Suprapubic skin (tissue), 4 donors: ENCODE results near the gene SEPTIN3. TPM values are rescaled to one million over a fixed set of nuclear protein-coding genes. Genes with fewer than 3 reads are reported as not detected.

Source experiments
- DNase-seq, 2 donors: peaks; one replicate each; pipeline ENCODE4 v3.0.0-alpha.2; 2019; ENCODE audit warnings: low spot score in 2 of 2
- H3K27ac ChIP-seq: fragments of 200-600 bp; sonication (generic); one replicate; pipeline ENCODE4 v1.5.1; 2019
- H3K27me3 ChIP-seq: fragments of 200-600 bp; sonication (generic); one replicate; pipeline ENCODE4 v1.5.1; 2019
- H3K36me3 ChIP-seq: fragments of 200-600 bp; sonication (generic); one replicate; pipeline ENCODE4 v1.5.1; 2019
- H3K4me1 ChIP-seq: fragments of 200-600 bp; sonication (generic); one replicate; pipeline ENCODE4 v1.5.1; 2019
- H3K4me3 ChIP-seq: fragments of 200-600 bp; sonication (generic); one replicate; pipeline ENCODE4 v1.5.1; 2019; ENCODE audit warnings: mild to moderate bottlenecking
- H3K9me3 ChIP-seq: fragments of 200-600 bp; sonication (generic); one replicate; pipeline ENCODE4 v1.5.1; 2019
- CTCF ChIP-seq, 2 donors: fragments of 200-600 bp in 1 of 2; fragments of 450-650 bp in 1 of 2; sonication (generic) in 1 of 2; IDR thresholded peaks; one replicate each; pipeline ENCODE4 v1.5.1; 2016 to 2019; ENCODE audit warnings: antibody characterized with exemption in 2 of 2, mild to moderate bottlenecking in 1 of 2, moderate library complexity in 1 of 2
- EP300 ChIP-seq: sonication (generic); formaldehyde crosslinking; IDR thresholded peaks from one replicate; pipeline ENCODE4 v1.6.1; 2017; ENCODE audit warnings: antibody characterized with exemption
- POLR2A ChIP-seq, 2 donors: fragments of 450-650 bp; IDR thresholded peaks; one replicate each; pipeline ENCODE4 v1.6.1; 2017; ENCODE audit warnings: antibody characterized with exemption in 2 of 2, mild to moderate bottlenecking in 2 of 2, moderate library complexity in 2 of 2
- POLR2AphosphoS5 ChIP-seq, 3 donors: sonication (generic); formaldehyde crosslinking; IDR thresholded peaks; one replicate each; pipeline ENCODE4 v1.6.1; 2017; ENCODE audit warnings: antibody characterized with exemption in 3 of 3
- WGBS: methylation state at CpG from one replicate; pipeline ENCODE4 v1.1.5; 2018; 5-methylcytosine and 5-hydroxymethylcytosine counted together
- total RNA-seq, 4 donors: library from RNA; depleted of rRNA; stranded (reverse); fragments of >200 nt; gene quantifications; one replicate each; pipeline ENCODE4 v1.1.0, GENCODE V29; 2016

SEPTIN3 gene
- total RNA-seq, 4 donors from 2014 or later, result 1.1 to 2.7 (median 1.7) TPM

- Histone ChIP-seq H3K4me3 (no peak overlapping the region), H3K27me3 (peaks cover 25% of the 10 kb centered on the region), H3K36me3 (no peaks in the 10 kb centered on the region), H3K4me1 (peaks cover 26% of the 10 kb centered on the region), H3K27ac (no peak overlapping the region), H3K9me3 (no peaks in the 10 kb centered on the region)
- no peak for DNase-seq
- no peak for TF ChIP-seq EP300
- TF ChIP-seq POLR2AphosphoS5 (IDR thresholded peaks at IDR 0.05), result no peak
- 87% methylated on average over 14 of the region's 14 CpGs for WGBS
Measured at GRCh38 chr22:41923595-41924276, 45.5 kb upstream of the SEPTIN3 start.

- Histone ChIP-seq H3K4me3 (peak overlapping the region; percentile 60), H3K27ac (no peak overlapping the region), H3K9me3 (no peaks in the 10 kb centered on the region), H3K27me3 (peaks cover 21% of the 10 kb centered on the region), H3K36me3 (no peaks in the 10 kb centered on the region), H3K4me1 (peaks cover 13% of the 10 kb centered on the region)
- no peak for DNase-seq
- WGBS, result 14% methylated on average over 23 of the region's 48 CpGs
- no peak for TF ChIP-seq EP300
- TF ChIP-seq CTCF (IDR thresholded peaks at IDR 0.05), result peak; percentile 43 to 83
Measured at GRCh38 chr22:41925783-41926460, 43.3 kb upstream of the SEPTIN3 start.

GRCh38 chr22:41927813-41928212, 41.4 kb upstream of the SEPTIN3 start:
- TF ChIP-seq EP300 (no peak), POLR2AphosphoS5 (IDR thresholded peaks at IDR 0.05) (no peak), CTCF (IDR thresholded peaks at IDR 0.05) (no peak), POLR2A (IDR thresholded peaks at IDR 0.05) (no peak)
- no peaks in the 10 kb centered on the region for H3K9me3 ChIP-seq
- peaks cover 21% of the 10 kb centered on the region for H3K27me3 ChIP-seq
- no peaks in the 10 kb centered on the region for H3K36me3 ChIP-seq
- H3K4me3 ChIP-seq, result no peak overlapping the region
- peaks cover 13% of the 10 kb centered on the region for H3K4me1 ChIP-seq
- DNase-seq, result no peak
- no peak overlapping the region for H3K27ac ChIP-seq
- 88% methylated on average over 5 of the region's 6 CpGs for WGBS

GRCh38 chr22:41928593-41929417, 40.4 kb upstream of the SEPTIN3 start:
- Histone ChIP-seq H3K9me3 (no peaks in the 10 kb centered on the region), H3K27me3 (peaks cover 21% of the 10 kb centered on the region), H3K36me3 (no peaks in the 10 kb centered on the region), H3K4me1 (peaks cover 13% of the 10 kb centered on the region), H3K4me3 (no peak overlapping the region), H3K27ac (no peak overlapping the region)
- DNase-seq, result no peak
- TF ChIP-seq POLR2A (IDR thresholded peaks at IDR 0.05) (no peak), EP300 (no peak), CTCF (IDR thresholded peaks at IDR 0.05) (no peak), POLR2AphosphoS5 (IDR thresholded peaks at IDR 0.05) (no peak)
- 79% methylated on average over 14 of the region's 14 CpGs for WGBS

- Histone ChIP-seq H3K27me3 (peaks cover 21% of the 10 kb centered on the region), H3K4me3 (no peak overlapping the region), H3K27ac (no peak overlapping the region), H3K4me1 (peaks cover 13% of the 10 kb centered on the region), H3K36me3 (no peaks in the 10 kb centered on the region), H3K9me3 (no peaks in the 10 kb centered on the region)
- 74% methylated on average over 7 of the region's 8 CpGs for WGBS
- DNase-seq, result no peak
- TF ChIP-seq POLR2AphosphoS5 (IDR thresholded peaks at IDR 0.05) (no peak), EP300 (no peak)
Measured at GRCh38 chr22:41929418-41929810, 39.8 kb upstream of the SEPTIN3 start.

DNA sequence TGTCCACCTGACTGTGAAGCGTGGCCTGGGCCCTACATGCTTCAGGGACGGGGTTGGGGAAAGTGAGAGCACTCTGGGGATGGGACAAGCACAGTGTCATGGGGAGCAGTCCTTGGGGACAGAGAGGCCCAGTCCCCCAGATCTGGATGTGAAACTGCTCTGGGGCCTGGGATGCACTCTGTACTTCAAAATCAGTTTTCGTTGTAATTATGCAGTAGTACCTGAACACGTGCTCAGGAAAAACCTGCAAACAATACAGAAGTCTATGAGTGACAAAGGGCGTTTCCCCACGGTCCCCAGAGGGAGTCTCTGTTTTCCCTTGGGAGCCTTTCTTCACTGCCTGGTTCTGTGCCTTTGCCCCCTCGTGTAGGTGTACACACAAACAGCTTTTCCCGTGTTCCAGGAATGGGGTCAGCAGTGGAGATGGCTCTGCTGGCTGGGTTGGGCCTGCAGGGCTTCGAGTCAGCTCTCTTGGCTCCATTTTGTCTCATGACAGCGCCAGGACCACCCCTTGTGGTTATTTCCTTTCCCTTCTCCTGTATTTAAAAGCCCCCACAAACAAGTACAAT, 37.5 kb upstream of the SEPTIN3 start:
- Histone ChIP-seq H3K4me3 (no peak overlapping the region), H3K27ac (no peak overlapping the region), H3K36me3 (no peaks in the 10 kb centered on the region), H3K4me1 (peaks cover 1% of the 10 kb centered on the region), H3K9me3 (no peaks in the 10 kb centered on the region), H3K27me3 (peaks cover 4% of the 10 kb centered on the region)
- WGBS, result 79% methylated on average over 10 of the region's 10 CpGs
- no peak for TF ChIP-seq POLR2AphosphoS5 (IDR thresholded peaks at IDR 0.05)
- no peak for TF ChIP-seq EP300
- TF ChIP-seq CTCF (IDR thresholded peaks at IDR 0.05), result no peak
- TF ChIP-seq POLR2A (IDR thresholded peaks at IDR 0.05), result no peak
- no peak for DNase-seq
